NCI-H446 (cell line): ENCODE data around the gene COL9A3.

ENCODE experiments used
- DNase-seq, 2 experiments: peaks; one replicate each; lab custom pipeline; 2025; lab: John Stamatoyannopoulos, UW

The COL9A3 gene

GRCh38 chr20:62796699-62797491 is 20.0 kb upstream of the COL9A3 start:
- no peak for DNase-seq

- no peak for DNase-seq
Measured at GRCh38 chr20:62797671-62798532, 18.9 kb upstream of the COL9A3 start.

GRCh38 chr20:62799036-62799435 is 17.8 kb upstream of the COL9A3 start:
- no peak for DNase-seq

GRCh38 chr20:62799459-62799858 is 17.4 kb upstream of the COL9A3 start:
- DNase-seq = no peak

- DNase-seq = no peak
Measured at GRCh38 chr20:62799873-62800272, 17.0 kb upstream of the COL9A3 start.

GRCh38 chr20:62800314-62801259 is 16.3 kb upstream of the COL9A3 start:
- DNase-seq = no peak

- no peak for DNase-seq
Measured at GRCh38 chr20:62801284-62802010, 15.4 kb upstream of the COL9A3 start.

GRCh38 chr20:62802026-62802712 is 14.7 kb upstream of the COL9A3 start:
- no peak for DNase-seq

- no peak for DNase-seq
Measured at GRCh38 chr20:62804021-62804626, 12.7 kb upstream of the COL9A3 start.

- DNase-seq = peak in 1 of 2 experiments; percentile 40
Measured at GRCh38 chr20:62804627-62805154, 12.2 kb upstream of the COL9A3 start, which contains the start of gene OGFR. Gene OGFR, plus strand, starts transcription at chr20:62804835. Its CDS starts 25 bp downstream, at chr20:62804860.

- no peak for DNase-seq
Measured at GRCh38 chr20:62805155-62805710, 11.6 kb upstream of the COL9A3 start.

- no peak for DNase-seq
Measured at GRCh38 chr20:62805711-62806382, 11.0 kb upstream of the COL9A3 start.

- DNase-seq = no peak
Measured at GRCh38 chr20:62806383-62807050, 10.3 kb upstream of the COL9A3 start.

- no peak for DNase-seq
Measured at GRCh38 chr20:62807444-62808210, 9.2 kb upstream of the COL9A3 start.

- DNase-seq = peak; percentile 35 to 69
Measured at GRCh38 chr20:62808211-62808865, 8.5 kb upstream of the COL9A3 start.

GRCh38 chr20:62809530-62810428 is 7.1 kb upstream of the COL9A3 start:
- no peak for DNase-seq
